ENCODE results near the gene BPI.

Gene BPI

GRCh38 chr20:38272398-38272797, 31.6 kb upstream of the BPI start:
- Histone ChIP-seq H3K9ac (ENCODE audit: low read length) (no peak overlapping the region), H3K27ac (ENCODE audit: low read depth, low read length) (no peak overlapping the region), H3F3A (ENCODE audit: insufficient read depth) (no peaks in the 10 kb centered on the region), H3K79me2 (ENCODE audit: insufficient read depth, low read length) (no peaks in the 10 kb centered on the region), H3K9me2 (replicated peaks; ENCODE audit: insufficient read depth, low read length) (no peaks in the 10 kb centered on the region), H3K4me2 (ENCODE audit: low read depth, low read length, poor library complexity, severe bottlenecking) (no peak overlapping the region), H3K27me3 (ENCODE audit: low read length) (no peaks in the 10 kb centered on the region), H3K36me3 (ENCODE audit: low read length) (no peaks in the 10 kb centered on the region), H3K9me3 (ENCODE audit: insufficient read depth, low read length) (no peaks in the 10 kb centered on the region), H3K4me3 (ENCODE audit: insufficient read depth, low read length, poor library complexity, severe bottlenecking) (no peak overlapping the region), H4K20me1 (ENCODE audit: low read depth, low read length) (no peaks in the 10 kb centered on the region), H2AFZ (ENCODE audit: low read depth, low read length, severe bottlenecking) (no peak overlapping the region)
- TF ChIP-seq EZH2phosphoT487 (conservative IDR thresholded peaks at IDR 0.05; ENCODE audit: low read length) (no peak), CTCF (IDR thresholded peaks at IDR 0.05; ENCODE audit: insufficient read depth, low read length, poor library complexity, severe bottlenecking) (no peak)

- no peak overlapping the region for H2AFZ ChIP-seq (ENCODE audit: low read depth, low read length, severe bottlenecking)
- TF ChIP-seq CTCF (IDR thresholded peaks at IDR 0.05; ENCODE audit: insufficient read depth, low read length, poor library complexity, severe bottlenecking) (no peak), EZH2phosphoT487 (conservative IDR thresholded peaks at IDR 0.05; ENCODE audit: low read length) (no peak)
- no peaks in the 10 kb centered on the region for H3F3A ChIP-seq (ENCODE audit: insufficient read depth)
- no peaks in the 10 kb centered on the region for H3K27me3 ChIP-seq (ENCODE audit: low read length)
- no peaks in the 10 kb centered on the region for H3K36me3 ChIP-seq (ENCODE audit: low read length)
- H3K79me2 ChIP-seq (ENCODE audit: insufficient read depth, low read length), result no peaks in the 10 kb centered on the region
- no peak overlapping the region for H3K9ac ChIP-seq (ENCODE audit: low read length)
- H3K4me3 ChIP-seq (ENCODE audit: insufficient read depth, low read length, poor library complexity, severe bottlenecking), result no peak overlapping the region
- H3K9me3 ChIP-seq (ENCODE audit: insufficient read depth, low read length), result no peaks in the 10 kb centered on the region
- no peak overlapping the region for H3K4me2 ChIP-seq (ENCODE audit: low read depth, low read length, poor library complexity, severe bottlenecking)
- no peaks in the 10 kb centered on the region for H3K9me2 ChIP-seq (replicated peaks; ENCODE audit: insufficient read depth, low read length)
- H3K27ac ChIP-seq (ENCODE audit: low read depth, low read length), result no peak overlapping the region
- H4K20me1 ChIP-seq (ENCODE audit: low read depth, low read length), result no peaks in the 10 kb centered on the region
Observed at GRCh38 chr20:38272961-38273360, 31.0 kb upstream of the BPI start.

GRCh38 chr20:38275815-38276550, 28.0 kb upstream of the BPI start:
- no peak overlapping the region for H3K9ac ChIP-seq (ENCODE audit: low read length)
- no peaks in the 10 kb centered on the region for H3K27me3 ChIP-seq (ENCODE audit: low read length)
- no peak overlapping the region for H3K4me2 ChIP-seq (ENCODE audit: low read depth, low read length, poor library complexity, severe bottlenecking)
- no peaks in the 10 kb centered on the region for H3K9me3 ChIP-seq (ENCODE audit: insufficient read depth, low read length)
- H3K36me3 ChIP-seq (ENCODE audit: low read length), result no peaks in the 10 kb centered on the region
- no peaks in the 10 kb centered on the region for H4K20me1 ChIP-seq (ENCODE audit: low read depth, low read length)
- H3K4me3 ChIP-seq (ENCODE audit: insufficient read depth, low read length, poor library complexity, severe bottlenecking), result no peak overlapping the region
- no peak for TF ChIP-seq EZH2phosphoT487 (conservative IDR thresholded peaks at IDR 0.05; ENCODE audit: low read length)
- TF ChIP-seq CTCF (IDR thresholded peaks at IDR 0.05; ENCODE audit: insufficient read depth, low read length, poor library complexity, severe bottlenecking), result no peak
- H3K9me2 ChIP-seq (replicated peaks; ENCODE audit: insufficient read depth, low read length), result no peaks in the 10 kb centered on the region
- H3K79me2 ChIP-seq (ENCODE audit: insufficient read depth, low read length), result no peaks in the 10 kb centered on the region
- no peaks in the 10 kb centered on the region for H3F3A ChIP-seq (ENCODE audit: insufficient read depth)
- H2AFZ ChIP-seq (ENCODE audit: low read depth, low read length, severe bottlenecking), result no peak overlapping the region
- H3K27ac ChIP-seq (ENCODE audit: low read depth, low read length), result no peak overlapping the region

Measured in SU-DHL-6 (cell line).